Measurements from ENCODE around the gene SERINC2.
A peak's percentile ranks its signal among the peaks of the same experiment; 100 is the strongest.

SERINC2 gene

DNA sequence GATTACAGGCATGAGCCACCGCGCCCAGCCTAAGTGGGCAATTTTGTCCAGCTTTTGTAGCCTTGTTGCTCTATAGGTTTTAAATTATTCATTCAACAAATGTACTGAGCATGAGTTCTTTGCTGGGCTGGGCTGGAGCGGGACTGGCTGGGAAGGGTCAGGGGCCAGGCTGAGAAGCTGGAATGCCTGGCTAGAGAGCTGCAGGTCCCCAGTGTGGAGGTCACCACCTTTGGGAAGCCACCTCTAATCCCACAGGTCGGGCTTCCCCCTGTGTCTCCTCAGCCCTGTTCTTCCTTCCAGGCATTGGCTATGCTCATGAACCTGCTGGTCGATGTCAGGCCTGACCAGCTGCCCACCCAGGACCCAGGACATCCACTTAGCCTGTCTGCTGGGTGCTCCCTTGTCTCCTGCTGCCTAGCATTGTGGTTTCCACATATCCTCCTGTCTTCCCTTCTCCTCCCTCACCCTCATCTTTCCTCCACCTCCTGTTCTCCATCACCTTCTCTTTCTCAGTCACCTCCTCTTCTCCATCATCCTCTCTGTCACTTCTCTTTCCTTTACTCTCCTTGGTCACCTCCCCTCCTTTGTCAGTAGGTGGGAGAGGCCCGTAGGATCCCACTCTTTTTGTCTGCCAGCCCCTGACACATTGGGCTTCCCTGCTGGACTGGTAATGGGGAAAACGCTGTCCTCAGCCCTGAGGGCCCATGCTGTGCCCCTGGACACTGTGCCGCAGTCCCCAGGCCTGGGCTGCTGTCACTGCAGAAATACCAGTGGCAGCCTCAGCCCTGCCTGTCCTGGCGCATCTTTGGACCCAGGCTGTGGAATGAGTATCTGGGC is 23.8 kb downstream of the SERINC2 start:
- Histone ChIP-seq H3K9me3 (no peaks in the 10 kb centered on the region), H3K9ac (no peak overlapping the region), H3K27me3 (no peaks in the 10 kb centered on the region), H3K36me3 (no peaks in the 10 kb centered on the region), H3K4me1 (peaks cover 64% of the 10 kb centered on the region), H4K20me1 (no peaks in the 10 kb centered on the region), H3K4me2 (no peak overlapping the region), H3K27ac (no peak overlapping the region; the same call in 1 of the 2 replicates), H3K4me3 (no peak overlapping the region)
- TF ChIP-seq Cebpa-rat (IDR thresholded peaks at IDR 0.05): no peak

- no peak overlapping the region for H3K9ac ChIP-seq
- peaks cover 60% of the 10 kb centered on the region for H3K4me1 ChIP-seq
- H3K4me3 ChIP-seq: no peak overlapping the region
- H3K9me3 ChIP-seq: no peaks in the 10 kb centered on the region
- no peak overlapping the region for H3K27ac ChIP-seq
- H4K20me1 ChIP-seq: no peaks in the 10 kb centered on the region
- TF ChIP-seq Cebpa-rat (IDR thresholded peaks at IDR 0.05): no peak
- no peak overlapping the region for H3K4me2 ChIP-seq
- no peaks in the 10 kb centered on the region for H3K36me3 ChIP-seq
- H3K27me3 ChIP-seq: no peaks in the 10 kb centered on the region
Observed at GRCh38 chr1:31437433-31438037, 24.5 kb downstream of the SERINC2 start.

- no peak overlapping the region for H3K27ac ChIP-seq
- no peak overlapping the region for H3K9ac ChIP-seq
- peaks cover 14% of the 10 kb centered on the region for H3K9me3 ChIP-seq
- no peaks in the 10 kb centered on the region for H4K20me1 ChIP-seq
- H3K36me3 ChIP-seq: no peaks in the 10 kb centered on the region
- no peak for TF ChIP-seq Cebpa-rat (IDR thresholded peaks at IDR 0.05)
- H3K4me3 ChIP-seq: no peak overlapping the region
- H3K27me3 ChIP-seq: no peaks in the 10 kb centered on the region
- H3K4me2 ChIP-seq: peak overlapping the region; percentile 11
- peaks cover 42% of the 10 kb centered on the region for H3K4me1 ChIP-seq
Observed at GRCh38 chr1:31439276-31439675, 26.3 kb downstream of the SERINC2 start.

- Histone ChIP-seq H3K27ac (no peak overlapping the region), H3K9ac (no peak overlapping the region), H3K9me3 (peaks cover 16% of the 10 kb centered on the region), H3K27me3 (no peaks in the 10 kb centered on the region), H3K36me3 (no peaks in the 10 kb centered on the region), H4K20me1 (no peaks in the 10 kb centered on the region), H3K4me1 (peaks cover 37% of the 10 kb centered on the region), H3K4me3 (no peak overlapping the region), H3K4me2 (no peak overlapping the region)
- TF ChIP-seq Cebpa-rat (IDR thresholded peaks at IDR 0.05): no peak
Observed at GRCh38 chr1:31441073-31441472, 28.1 kb downstream of the SERINC2 start.

- TF ChIP-seq Cebpa-rat (IDR thresholded peaks at IDR 0.05): no peak
- H3K36me3 ChIP-seq: no peaks in the 10 kb centered on the region
- H4K20me1 ChIP-seq: no peaks in the 10 kb centered on the region
- no peak overlapping the region for H3K4me2 ChIP-seq
- H3K27ac ChIP-seq: no peak overlapping the region
- H3K4me1 ChIP-seq: peaks cover 37% of the 10 kb centered on the region
- H3K4me3 ChIP-seq: no peak overlapping the region
- H3K9me3 ChIP-seq: peaks cover 16% of the 10 kb centered on the region
- no peaks in the 10 kb centered on the region for H3K27me3 ChIP-seq
- H3K9ac ChIP-seq: no peak overlapping the region
Observed at GRCh38 chr1:31441558-31441957, 28.5 kb downstream of the SERINC2 start.

- Histone ChIP-seq H3K4me3 (no peak overlapping the region), H3K27me3 (no peaks in the 10 kb centered on the region), H3K27ac (no peak overlapping the region), H3K9me3 (peaks cover 19% of the 10 kb centered on the region), H3K9ac (no peak overlapping the region), H3K4me1 (peaks cover 37% of the 10 kb centered on the region), H3K36me3 (no peaks in the 10 kb centered on the region), H4K20me1 (no peaks in the 10 kb centered on the region), H3K4me2 (no peak overlapping the region)
- TF ChIP-seq Cebpa-rat (IDR thresholded peaks at IDR 0.05): no peak
Observed at GRCh38 chr1:31441970-31442647, 29.1 kb downstream of the SERINC2 start.

DNA sequence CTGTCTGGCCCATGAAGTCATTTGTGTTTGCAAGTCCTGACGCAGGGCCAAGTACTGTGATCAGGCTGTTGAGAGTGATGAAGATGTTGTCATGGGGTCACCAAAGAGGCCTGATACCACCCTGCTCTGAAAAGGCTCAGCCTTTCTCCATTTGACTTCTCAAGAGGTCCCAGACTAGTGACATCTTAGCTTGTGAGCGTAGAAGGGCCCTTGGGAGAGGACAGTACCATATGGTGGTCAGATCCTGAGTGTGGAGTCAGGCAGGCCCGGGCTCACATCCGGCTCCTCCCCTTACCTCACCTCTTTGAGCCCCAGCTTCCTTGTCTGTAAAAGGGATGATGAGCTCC is 29.6 kb downstream of the SERINC2 start:
- Histone ChIP-seq H3K9me3 (peaks cover 19% of the 10 kb centered on the region), H3K27ac (no peak overlapping the region), H3K36me3 (no peaks in the 10 kb centered on the region), H3K4me3 (no peak overlapping the region), H3K4me1 (peaks cover 37% of the 10 kb centered on the region), H3K9ac (no peak overlapping the region), H4K20me1 (no peaks in the 10 kb centered on the region), H3K27me3 (no peaks in the 10 kb centered on the region), H3K4me2 (no peak overlapping the region)
- no peak for TF ChIP-seq Cebpa-rat (IDR thresholded peaks at IDR 0.05)

GRCh38 chr1:31443673-31444072 is 30.7 kb downstream of the SERINC2 start:
- no peak overlapping the region for H3K9ac ChIP-seq
- no peaks in the 10 kb centered on the region for H3K27me3 ChIP-seq
- peaks cover 37% of the 10 kb centered on the region for H3K4me1 ChIP-seq
- no peaks in the 10 kb centered on the region for H4K20me1 ChIP-seq
- no peak overlapping the region for H3K4me2 ChIP-seq
- H3K27ac ChIP-seq: no peak overlapping the region
- no peak for TF ChIP-seq Cebpa-rat (IDR thresholded peaks at IDR 0.05)
- no peak overlapping the region for H3K4me3 ChIP-seq
- peaks cover 19% of the 10 kb centered on the region for H3K9me3 ChIP-seq
- no peaks in the 10 kb centered on the region for H3K36me3 ChIP-seq

DNA sequence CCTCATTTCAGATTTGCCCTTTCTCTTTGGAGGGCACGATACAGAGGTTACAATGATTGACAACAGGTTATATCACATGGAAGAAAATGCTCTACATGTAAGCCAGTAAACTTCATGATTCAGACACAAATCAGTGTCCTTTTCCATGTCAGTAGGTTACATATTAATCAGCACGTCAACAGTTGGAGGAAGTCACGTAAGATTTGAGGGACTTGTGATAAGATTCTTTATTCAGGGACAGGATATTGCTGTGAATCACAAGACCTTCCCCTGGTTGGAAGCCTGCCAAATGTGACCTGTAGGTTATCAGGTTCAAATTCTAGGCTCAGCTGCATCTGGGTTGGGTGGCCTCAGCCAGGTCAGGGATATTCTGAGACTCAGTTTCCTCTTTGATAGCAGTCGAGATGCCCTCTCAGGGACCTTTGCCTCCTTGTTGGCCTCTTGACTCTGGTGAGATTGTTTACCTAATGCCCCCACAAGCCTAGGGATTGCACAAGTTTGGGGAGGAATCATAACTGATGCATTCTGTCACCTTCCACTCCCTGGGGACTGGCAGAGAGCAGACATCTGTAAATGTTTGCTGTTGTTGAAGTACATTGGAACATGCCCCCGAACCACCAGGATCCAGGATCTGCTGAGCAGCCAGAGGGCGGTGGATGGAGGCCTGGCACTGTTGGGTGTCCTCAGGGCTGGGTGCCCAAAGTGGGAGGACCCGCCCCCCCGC is 31.9 kb downstream of the SERINC2 start:
- Histone ChIP-seq H3K9me3 (peaks cover 19% of the 10 kb centered on the region), H4K20me1 (no peaks in the 10 kb centered on the region), H3K27ac (no peak overlapping the region), H3K9ac (no peak overlapping the region), H3K27me3 (no peaks in the 10 kb centered on the region), H3K4me3 (no peak overlapping the region), H3K36me3 (no peaks in the 10 kb centered on the region), H3K4me2 (peak overlapping the region; percentile 29; the same call in 1 of the 2 replicates), H3K4me1 (peaks cover 29% of the 10 kb centered on the region)
- TF ChIP-seq Cebpa-rat (IDR thresholded peaks at IDR 0.05): no peak
